ENCODE results near the gene LIME1.

Gene LIME1

GRCh38 chr20:63705232-63706026 is 31.0 kb upstream of the LIME1 start:
- peak overlapping the region; percentile 75 for H3K27ac ChIP-seq (ENCODE audit: low read length)
- H3K36me3 ChIP-seq (ENCODE audit: control insufficient read depth in 1 of 2, insufficient read depth in 2 of 2, low read length in 2 of 2), result peaks cover 21 to 41% of the 10 kb centered on the region in 2 donors
- peaks cover 9 to 31% of the 10 kb centered on the region in 2 donors for H3K4me1 ChIP-seq (ENCODE audit: control insufficient read depth in 1 of 2, insufficient read depth in 2 of 2, low read length in 2 of 2)
- no peak overlapping the region for H3K4me3 ChIP-seq (ENCODE audit: low read depth in 1 of 2, low read length in 2 of 2)
- H3K27me3 ChIP-seq (ENCODE audit: low read depth, low read length), result no peaks in the 10 kb centered on the region
- H3K9me3 ChIP-seq (ENCODE audit: control insufficient read depth in 1 of 2, low read length in 2 of 2), result no peaks in the 10 kb centered on the region

GRCh38 chr20:63706027-63706695 is 30.3 kb upstream of the LIME1 start:
- peaks cover 23 to 48% of the 10 kb centered on the region in 2 donors for H3K36me3 ChIP-seq (ENCODE audit: control insufficient read depth in 1 of 2, insufficient read depth in 2 of 2, low read length in 2 of 2)
- H3K9me3 ChIP-seq (ENCODE audit: control insufficient read depth in 1 of 2, low read length in 2 of 2), result no peaks in the 10 kb centered on the region
- peak overlapping the region; percentile 65 to 92 for H3K4me3 ChIP-seq (ENCODE audit: low read depth in 1 of 2, low read length in 2 of 2)
- H3K27me3 ChIP-seq (ENCODE audit: low read depth, low read length), result no peaks in the 10 kb centered on the region
- peak overlapping the region; percentile 75 for H3K27ac ChIP-seq (ENCODE audit: low read length)
- peaks cover 9 to 31% of the 10 kb centered on the region in 2 donors for H3K4me1 ChIP-seq (ENCODE audit: control insufficient read depth in 1 of 2, insufficient read depth in 2 of 2, low read length in 2 of 2)

GRCh38 chr20:63706852-63707557 is 29.5 kb upstream of the LIME1 start:
- no peaks in the 10 kb centered on the region for H3K27me3 ChIP-seq (ENCODE audit: low read depth, low read length)
- H3K9me3 ChIP-seq (ENCODE audit: control insufficient read depth in 1 of 2, low read length in 2 of 2), result no peaks in the 10 kb centered on the region
- H3K36me3 ChIP-seq (ENCODE audit: control insufficient read depth in 1 of 2, insufficient read depth in 2 of 2, low read length in 2 of 2), result peaks cover 23 to 55% of the 10 kb centered on the region in 2 donors
- peak overlapping the region; percentile 65 to 92 for H3K4me3 ChIP-seq (ENCODE audit: low read depth in 1 of 2, low read length in 2 of 2)
- peaks cover 9 to 31% of the 10 kb centered on the region in 2 donors for H3K4me1 ChIP-seq (ENCODE audit: control insufficient read depth in 1 of 2, insufficient read depth in 2 of 2, low read length in 2 of 2)
- H3K27ac ChIP-seq (ENCODE audit: low read length), result peak overlapping the region; percentile 75

- Histone ChIP-seq H3K4me1 (ENCODE audit: control insufficient read depth in 1 of 2, insufficient read depth in 2 of 2, low read length in 2 of 2) (peaks cover 9 to 31% of the 10 kb centered on the region in 2 donors), H3K27me3 (ENCODE audit: low read depth, low read length) (no peaks in the 10 kb centered on the region), H3K9me3 (ENCODE audit: control insufficient read depth in 1 of 2, low read length in 2 of 2) (no peaks in the 10 kb centered on the region), H3K27ac (ENCODE audit: low read length) (peak within 1 kb of the TSS; percentile 75), H3K36me3 (ENCODE audit: control insufficient read depth in 1 of 2, insufficient read depth in 2 of 2, low read length in 2 of 2) (peaks cover 23 to 60% of the 10 kb centered on the region in 2 donors), H3K4me3 (ENCODE audit: low read depth in 1 of 2, low read length in 2 of 2) (peak within 1 kb of the TSS; percentile 65 to 92)
Measured at GRCh38 chr20:63707558-63708300, 28.7 kb upstream of the LIME1 start, which contains the start of the genes ARFRP1 and ZGPAT. ARFRP1 (minus strand) TSS chr20:63707976; CDS start chr20:63707091, 885 bp downstream. ZGPAT (plus strand) TSS chr20:63708039; CDS start chr20:63708581, 542 bp downstream.

- Histone ChIP-seq H3K36me3 (ENCODE audit: control insufficient read depth in 1 of 2, insufficient read depth in 2 of 2, low read length in 2 of 2) (peaks cover 23 to 56% of the 10 kb centered on the region in 2 donors), H3K27ac (ENCODE audit: low read length) (no peak overlapping the region), H3K9me3 (ENCODE audit: control insufficient read depth in 1 of 2, low read length in 2 of 2) (no peaks in the 10 kb centered on the region), H3K27me3 (ENCODE audit: low read depth, low read length) (no peaks in the 10 kb centered on the region), H3K4me1 (ENCODE audit: control insufficient read depth in 1 of 2, insufficient read depth in 2 of 2, low read length in 2 of 2) (peaks cover 9 to 31% of the 10 kb centered on the region in 2 donors), H3K4me3 (ENCODE audit: low read depth in 1 of 2, low read length in 2 of 2) (peak overlapping the region; percentile 60 to 92)
Measured at GRCh38 chr20:63708301-63709148, 27.9 kb upstream of the LIME1 start.

GRCh38 chr20:63709149-63709527 is 27.3 kb upstream of the LIME1 start:
- Histone ChIP-seq H3K27ac (ENCODE audit: low read length) (no peak overlapping the region), H3K4me1 (ENCODE audit: control insufficient read depth in 1 of 2, insufficient read depth in 2 of 2, low read length in 2 of 2) (peaks cover 9 to 31% of the 10 kb centered on the region in 2 donors), H3K27me3 (ENCODE audit: low read depth, low read length) (no peaks in the 10 kb centered on the region), H3K4me3 (ENCODE audit: low read depth in 1 of 2, low read length in 2 of 2) (peak overlapping the region; percentile 60 to 92), H3K36me3 (ENCODE audit: control insufficient read depth in 1 of 2, insufficient read depth in 2 of 2, low read length in 2 of 2) (peaks cover 23 to 53% of the 10 kb centered on the region in 2 donors), H3K9me3 (ENCODE audit: control insufficient read depth in 1 of 2, low read length in 2 of 2) (no peaks in the 10 kb centered on the region)

GRCh38 chr20:63711085-63711645 is 25.3 kb upstream of the LIME1 start:
- Histone ChIP-seq H3K4me1 (ENCODE audit: control insufficient read depth in 1 of 2, insufficient read depth in 2 of 2, low read length in 2 of 2) (peaks cover 8 to 27% of the 10 kb centered on the region in 2 donors), H3K36me3 (ENCODE audit: control insufficient read depth in 1 of 2, insufficient read depth in 2 of 2, low read length in 2 of 2) (peaks cover 8 to 52% of the 10 kb centered on the region in 2 donors)

GRCh38 chr20:63712191-63712590 is 24.3 kb upstream of the LIME1 start:
- Histone ChIP-seq H3K9me3 (ENCODE audit: control insufficient read depth in 1 of 2, low read length in 2 of 2) (peaks cover 0 to 10% of the 10 kb centered on the region in 2 donors), H3K27ac (ENCODE audit: low read length) (no peak overlapping the region), H3K4me3 (ENCODE audit: low read depth in 1 of 2, low read length in 2 of 2) (no peak overlapping the region), H3K27me3 (ENCODE audit: low read depth, low read length) (no peaks in the 10 kb centered on the region), H3K36me3 (ENCODE audit: control insufficient read depth in 1 of 2, insufficient read depth in 2 of 2, low read length in 2 of 2) (peaks cover 4 to 51% of the 10 kb centered on the region in 2 donors), H3K4me1 (ENCODE audit: control insufficient read depth in 1 of 2, insufficient read depth in 2 of 2, low read length in 2 of 2) (peaks cover 3 to 17% of the 10 kb centered on the region in 2 donors)

More at GRCh38 chr20:63711085-63711645, 25.3 kb upstream of the LIME1 start:
- Histone ChIP-seq H3K27me3 (ENCODE audit: low read depth, low read length) (no peaks in the 10 kb centered on the region), H3K4me3 (ENCODE audit: low read depth in 1 of 2, low read length in 2 of 2) (no peak overlapping the region), H3K9me3 (ENCODE audit: control insufficient read depth in 1 of 2, low read length in 2 of 2) (peaks cover 0 to 10% of the 10 kb centered on the region in 2 donors), H3K27ac (ENCODE audit: low read length) (no peak overlapping the region)

GRCh38 chr20:63714858-63715257 is 21.6 kb upstream of the LIME1 start:
- H3K36me3 ChIP-seq (ENCODE audit: control insufficient read depth in 1 of 2, insufficient read depth in 2 of 2, low read length in 2 of 2), result peaks cover 4 to 72% of the 10 kb centered on the region in 2 donors
- H3K4me3 ChIP-seq (ENCODE audit: low read depth in 1 of 2, low read length in 2 of 2), result peak overlapping the region in 1 of 2 donors; percentile 28
- peaks cover 0 to 14% of the 10 kb centered on the region in 2 donors for H3K9me3 ChIP-seq (ENCODE audit: control insufficient read depth in 1 of 2, low read length in 2 of 2)
- no peaks in the 10 kb centered on the region for H3K4me1 ChIP-seq (ENCODE audit: control insufficient read depth in 1 of 2, insufficient read depth in 2 of 2, low read length in 2 of 2)
- no peaks in the 10 kb centered on the region for H3K27me3 ChIP-seq (ENCODE audit: low read depth, low read length)
- no peak overlapping the region for H3K27ac ChIP-seq (ENCODE audit: low read length)
